GM18909 (cell line): Measurements from ENCODE around the gene ACACB.

Source experiments
- ATAC-seq: cut with Tn5 transposase; IDR thresholded peaks from one replicate; pipeline ENCODE4 v1.9.1; 2021; ENCODE audit warnings: mild to moderate bottlenecking; ENCODE audit not compliant: unreplicated experiment, poor library complexity

The ACACB gene

DNA sequence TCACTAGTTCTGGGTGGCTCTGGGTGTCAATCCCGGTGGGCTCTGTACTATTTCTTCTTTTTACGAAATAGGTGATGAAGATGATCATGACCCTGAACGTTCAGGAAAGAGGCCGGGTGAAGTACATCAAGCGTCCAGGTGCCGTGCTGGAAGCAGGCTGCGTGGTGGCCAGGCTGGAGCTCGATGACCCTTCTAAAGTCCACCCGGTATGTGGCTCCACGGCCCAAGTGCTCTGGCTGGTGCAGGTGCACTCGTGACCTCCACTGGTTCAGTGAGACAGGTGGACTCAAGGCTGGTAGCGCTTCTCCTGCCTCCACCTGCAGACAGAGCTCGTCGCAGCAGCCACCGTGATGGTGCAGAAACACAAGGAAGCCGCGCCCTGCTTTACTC, 85.1 kb downstream of the ACACB start:
- no peak for ATAC-seq

- ATAC-seq: no peak
These were observed 86.4 kb downstream of the ACACB start for GRCh38 chr12:109202770-109203169.

DNA sequence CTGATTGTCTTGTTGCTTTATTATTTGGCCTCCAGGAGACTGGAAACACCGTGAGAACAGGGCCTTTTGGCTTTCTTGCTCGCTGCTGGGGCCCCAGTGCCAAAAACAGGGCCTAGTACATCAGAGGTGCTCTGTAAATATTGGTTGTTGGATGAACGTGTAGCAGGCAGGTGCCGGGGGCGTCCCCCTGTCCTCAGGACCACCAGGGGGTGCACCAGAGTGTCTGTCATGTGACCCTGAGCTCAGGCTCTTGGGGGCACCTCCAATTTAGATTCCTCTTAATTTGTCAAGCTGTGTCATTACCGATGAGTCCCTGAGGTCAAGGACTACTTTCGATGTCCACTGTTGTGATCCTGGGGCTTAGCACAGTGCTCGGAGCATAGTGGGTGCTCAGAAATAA, 87.1 kb downstream of the ACACB start:
- ATAC-seq: no peak

GRCh38 chr12:109209082-109209481, 92.7 kb downstream of the ACACB start:
- ATAC-seq: no peak

DNA sequence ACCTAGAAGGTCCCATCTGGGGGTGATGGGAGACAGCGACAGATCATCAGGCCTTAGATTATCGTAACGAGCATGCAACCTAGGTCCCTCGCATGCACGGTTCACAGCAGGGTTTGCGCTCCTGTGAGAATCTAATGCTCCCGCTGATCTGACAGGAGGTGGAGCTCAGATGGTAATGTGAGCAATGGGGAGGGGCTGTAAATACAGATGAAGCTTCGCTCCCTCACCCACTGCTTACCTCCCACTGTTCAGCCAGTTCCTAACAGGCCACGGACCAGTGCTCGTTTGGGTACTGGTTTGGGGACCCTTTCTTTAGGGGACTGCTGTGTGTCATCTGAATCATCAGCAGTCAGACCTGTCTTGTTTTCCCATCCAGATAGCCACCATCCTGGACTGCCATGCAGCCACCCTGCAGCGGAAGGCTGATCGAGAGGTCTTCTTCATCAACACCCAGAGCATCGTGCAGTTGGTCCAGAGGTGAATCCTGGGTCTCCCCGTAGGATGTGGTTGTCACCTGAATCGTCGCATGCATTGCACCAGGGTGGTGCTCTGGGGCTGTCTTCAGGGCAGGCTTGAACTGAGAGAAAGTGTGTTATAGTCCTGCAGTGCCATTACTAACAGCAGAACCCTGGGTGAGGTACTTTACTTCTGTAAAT, 96.2 kb downstream of the ACACB start:
- no peak for ATAC-seq

DNA sequence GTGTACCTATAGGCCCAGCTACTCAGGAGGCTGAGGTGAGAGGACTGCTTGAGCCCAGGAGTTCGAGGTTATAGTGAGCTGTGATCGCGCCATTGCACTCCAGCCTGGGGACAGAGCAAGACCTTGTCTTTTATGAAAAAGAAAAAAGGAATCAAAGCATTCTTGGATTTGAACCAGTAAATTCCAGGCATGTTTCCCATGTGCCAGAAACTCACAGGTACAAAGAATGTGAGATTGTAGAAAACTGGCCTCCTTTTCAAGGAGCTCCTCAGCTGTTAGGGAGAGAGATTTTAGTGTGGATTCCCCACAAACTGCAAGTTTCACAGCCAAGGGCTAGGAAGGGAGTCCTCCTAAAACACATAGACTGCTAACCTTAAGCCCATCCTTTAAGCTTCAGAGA, 97.7 kb downstream of the ACACB start:
- no peak for ATAC-seq

GRCh38 chr12:109218996-109219395, 102.6 kb downstream of the ACACB start:
- no peak for ATAC-seq

- ATAC-seq: no peak
These were observed 103.6 kb downstream of the ACACB start for GRCh38 chr12:109219938-109220337.

GRCh38 chr12:109221277-109221931, 105.0 kb downstream of the ACACB start:
- ATAC-seq: no peak

- no peak for ATAC-seq
These were observed 105.7 kb downstream of the ACACB start for GRCh38 chr12:109222062-109222461.

DNA sequence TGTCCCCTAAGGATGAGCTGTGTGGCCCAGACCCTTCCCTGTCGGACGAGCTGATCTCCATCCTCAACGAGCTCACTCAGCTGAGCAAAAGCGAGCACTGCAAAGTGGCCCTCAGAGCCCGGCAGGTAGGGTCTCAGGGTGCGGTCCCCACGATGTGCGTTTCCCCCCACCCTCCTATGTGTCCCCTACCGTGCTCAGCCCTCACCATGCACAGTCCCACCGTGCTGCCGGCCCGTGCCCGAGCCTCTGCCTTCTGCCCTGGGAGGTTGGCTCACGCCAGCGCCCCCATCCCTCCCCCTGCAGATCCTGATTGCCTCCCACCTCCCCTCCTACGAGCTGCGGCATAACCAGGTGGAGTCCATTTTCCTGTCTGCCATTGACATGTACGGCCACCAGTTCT, 106.1 kb downstream of the ACACB start:
- ATAC-seq: no peak

DNA sequence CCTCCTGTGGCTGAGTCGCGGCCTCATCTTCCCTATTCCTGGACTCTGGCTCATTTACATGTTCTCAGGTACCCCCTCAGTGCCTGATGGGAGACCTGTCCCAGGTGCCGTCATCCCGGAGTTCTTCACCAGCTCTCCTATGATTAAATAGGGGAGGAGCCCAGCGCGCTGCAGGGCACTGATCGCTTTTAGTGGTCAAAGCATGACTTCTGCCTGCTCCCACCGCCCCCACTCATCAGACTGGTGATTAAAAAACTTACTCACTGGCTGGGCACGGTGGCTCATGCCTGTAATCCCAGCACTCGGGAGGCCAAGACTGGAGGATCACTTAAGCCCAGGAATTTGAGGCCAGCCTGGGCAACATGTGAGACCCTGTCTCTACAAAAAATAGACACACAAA, 106.8 kb downstream of the ACACB start:
- no peak for ATAC-seq

- no peak for ATAC-seq
These were observed 107.5 kb downstream of the ACACB start for GRCh38 chr12:109223868-109224267.

DNA sequence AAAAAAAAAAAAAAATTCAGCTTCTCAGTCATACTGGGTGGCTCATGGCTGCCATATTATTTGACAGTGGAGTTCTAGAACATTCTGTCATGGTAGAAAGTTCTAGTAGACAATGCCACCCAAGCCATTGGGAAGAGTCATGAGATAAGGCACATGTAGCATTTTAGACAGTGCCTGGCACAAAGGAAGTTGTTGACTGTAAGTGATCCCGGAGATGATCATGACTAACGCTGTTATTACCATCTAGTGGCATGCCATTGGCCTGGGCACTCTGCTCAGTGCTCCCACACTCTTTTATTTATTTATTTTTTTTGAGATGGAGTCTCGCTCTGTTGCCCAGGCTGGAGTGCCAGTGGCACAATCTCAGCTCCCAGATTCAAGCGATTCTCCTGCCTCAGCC, 112.3 kb downstream of the ACACB start:
- ATAC-seq: no peak

GRCh38 chr12:109230193-109230592, 113.8 kb downstream of the ACACB start:
- ATAC-seq: no peak

DNA sequence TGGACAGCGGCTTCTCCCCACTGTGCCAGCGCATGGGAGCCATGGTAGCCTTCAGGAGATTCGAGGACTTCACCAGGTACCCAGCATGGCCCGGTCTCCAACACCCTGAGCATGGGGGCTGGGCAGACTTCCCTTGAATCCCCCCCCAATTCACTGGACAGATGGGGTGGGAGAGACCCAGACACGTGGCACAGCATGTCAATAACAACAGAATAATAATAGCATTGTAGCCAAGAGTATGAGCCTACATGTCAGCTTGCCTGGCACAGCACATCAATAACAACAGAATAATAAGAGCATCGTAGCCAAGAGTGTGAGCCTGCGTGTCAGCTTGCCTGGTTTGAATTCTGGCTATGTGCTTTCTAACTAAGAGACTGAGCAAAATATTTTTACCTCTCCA, 116.3 kb downstream of the ACACB start:
- no peak for ATAC-seq

GRCh38 chr12:109234012-109234411, 117.6 kb downstream of the ACACB start:
- no peak for ATAC-seq

DNA sequence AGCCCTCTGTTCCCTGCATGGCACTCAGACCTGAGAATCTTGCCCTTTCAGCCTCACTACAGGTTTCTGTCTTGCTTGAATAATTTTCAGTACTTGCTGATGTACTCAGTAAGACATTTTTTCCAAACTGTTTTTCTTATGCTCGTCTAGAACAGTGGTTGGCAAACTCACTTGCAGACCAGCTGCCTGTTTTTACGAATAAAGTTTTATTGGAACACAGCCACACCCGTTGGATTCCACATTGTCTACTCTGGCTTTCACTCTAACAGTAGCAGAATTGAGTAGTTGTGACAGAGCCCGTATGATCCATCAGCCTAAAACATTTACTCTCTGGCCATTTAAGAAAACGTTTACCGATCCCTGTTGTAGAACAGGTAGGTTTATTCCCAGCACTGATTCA, 119.9 kb downstream of the ACACB start:
- ATAC-seq: no peak

DNA sequence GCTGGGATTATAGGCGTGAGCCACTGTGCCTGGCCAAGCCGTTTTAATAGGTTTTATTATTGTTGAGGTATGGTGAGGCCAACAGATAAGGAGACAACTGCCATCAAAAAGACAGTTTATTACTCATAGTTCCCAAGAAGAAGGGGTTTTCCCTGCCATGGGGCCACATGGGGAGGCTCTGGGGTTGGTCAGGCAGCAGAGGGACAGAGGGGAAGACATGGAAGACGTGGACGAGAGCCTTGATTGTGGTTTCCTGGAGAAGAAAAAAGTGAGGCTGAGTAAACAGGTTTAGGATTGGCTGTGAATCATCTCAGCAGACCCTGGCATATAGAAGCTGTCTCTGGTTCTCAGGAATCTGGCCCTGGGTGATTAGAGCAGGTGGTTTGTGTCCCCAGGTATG, 122.8 kb downstream of the ACACB start:
- ATAC-seq: no peak

DNA sequence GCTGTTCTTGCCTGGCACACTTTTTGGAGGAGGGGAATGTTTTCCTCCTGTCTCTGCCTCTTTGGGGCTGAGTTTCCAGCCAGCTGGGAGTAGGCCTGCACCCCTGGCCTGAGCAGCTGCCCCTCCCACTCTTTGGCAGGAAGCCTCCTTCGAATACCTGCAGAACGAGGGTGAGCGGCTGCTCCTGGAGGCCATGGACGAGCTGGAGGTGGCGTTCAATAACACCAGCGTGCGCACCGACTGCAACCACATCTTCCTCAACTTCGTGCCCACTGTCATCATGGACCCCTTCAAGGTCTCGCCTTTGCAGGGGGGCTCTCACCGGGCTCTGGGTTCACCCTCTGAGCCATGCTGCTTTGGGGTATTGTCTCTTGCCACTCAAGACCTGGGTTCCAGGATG, 123.3 kb downstream of the ACACB start:
- ATAC-seq: no peak

- no peak for ATAC-seq
These were observed 124.0 kb downstream of the ACACB start for GRCh38 chr12:109240365-109240764.

GRCh38 chr12:109241936-109242335, 125.5 kb downstream of the ACACB start:
- ATAC-seq: no peak
